Central memory CD8-positive, alpha-beta T cell (primary cell): ENCODE measurements around the gene IFI27L2.

ENCODE experiments used
- ATAC-seq: fragments of 150-1000 bp; cut with Tn5 transposase; replicated peaks from 2 replicates; pipeline ENCODE4 v1.10.0; 2022; ENCODE audit warnings: mild to moderate bottlenecking, moderate FRiP score, moderate number of reproducible peaks; ENCODE audit not compliant: poor library complexity, severe bottlenecking; ENCODE audit errors: extremely low read depth
- DNase-seq, 2 donors: peaks; one replicate each; pipeline ENCODE4 v3.0.0; 2021; ENCODE audit warnings: low spot score in 2 of 2
- H3K27ac Mint-ChIP-seq: one replicate; pipeline ENCODE4 v1.8.0; 2022; ENCODE audit warnings: low read depth, mild to moderate bottlenecking, moderate library complexity, mixed read lengths
- H3K27me3 Mint-ChIP-seq: one replicate; pipeline ENCODE4 v1.8.0; 2022; ENCODE audit warnings: mixed read lengths
- H3K36me3 Mint-ChIP-seq: one replicate; pipeline ENCODE4 v1.8.0; 2022; ENCODE audit warnings: mild to moderate bottlenecking, moderate library complexity, mixed read lengths; ENCODE audit not compliant: insufficient read depth
- H3K4me1 Mint-ChIP-seq: one replicate; pipeline ENCODE4 v1.8.0; 2022; ENCODE audit warnings: mixed read lengths
- H3K4me3 Mint-ChIP-seq: one replicate; pipeline ENCODE4 v1.8.0; 2022; ENCODE audit warnings: mild to moderate bottlenecking, moderate library complexity, mixed read lengths
- H3K9me3 Mint-ChIP-seq: one replicate; pipeline ENCODE4 v1.8.0; 2022; ENCODE audit warnings: mixed read lengths

IFI27L2 gene

DNA sequence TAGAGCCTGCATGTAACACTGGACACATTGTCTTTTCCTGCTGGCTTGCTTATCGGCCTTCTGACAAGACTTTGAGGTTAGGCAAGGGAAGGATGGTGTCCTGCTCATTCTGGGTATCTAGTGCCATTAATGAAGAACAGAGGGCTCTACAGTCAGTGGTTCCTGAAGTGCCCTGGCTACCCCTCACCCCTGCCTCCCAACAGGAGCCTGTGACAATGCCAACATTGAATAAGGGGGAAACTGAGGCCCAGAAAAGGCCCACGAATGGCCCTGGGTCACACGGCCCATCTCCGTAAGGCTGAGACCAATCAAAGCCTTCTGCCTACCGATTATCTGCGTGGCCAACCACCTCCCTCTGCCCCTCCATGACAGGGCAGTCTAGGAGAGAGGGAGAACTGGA, 2.1 kb downstream of the IFI27L2 start:
- Mint-ChIP-seq H3K27me3 (no peaks in the 10 kb centered on the region), H3K4me1 (peaks cover 21% of the 10 kb centered on the region), H3K9me3 (no peaks in the 10 kb centered on the region), H3K36me3 (peaks cover 4% of the 10 kb centered on the region), H3K27ac (no peak overlapping the region), H3K4me3 (peak overlapping the region; percentile 89)
- DNase-seq (no peak), ATAC-seq (no peak)

DNA sequence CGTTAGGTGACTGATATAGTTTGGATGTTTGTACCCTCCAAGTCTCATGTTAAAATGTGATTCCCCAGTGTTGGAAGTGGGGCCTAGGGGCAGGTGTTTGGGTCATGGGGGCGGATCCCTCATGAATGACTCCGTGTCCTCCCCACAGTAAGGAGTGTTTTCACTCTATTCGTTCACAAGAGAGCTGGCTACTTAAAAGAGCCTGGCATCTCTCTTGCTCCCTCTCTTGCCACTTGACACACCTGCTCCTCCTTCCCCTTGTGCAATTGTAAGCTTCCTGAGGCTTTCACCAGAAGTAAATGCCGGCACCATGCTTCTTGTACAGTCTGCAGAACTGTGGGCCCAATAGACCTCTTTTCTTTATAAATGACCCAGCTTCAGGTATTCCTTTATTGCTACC, 2.6 kb downstream of the IFI27L2 start:
- Mint-ChIP-seq H3K36me3 (peaks cover 4% of the 10 kb centered on the region), H3K4me1 (peaks cover 21% of the 10 kb centered on the region), H3K4me3 (no peak overlapping the region), H3K9me3 (no peaks in the 10 kb centered on the region), H3K27ac (no peak overlapping the region), H3K27me3 (peaks cover 5% of the 10 kb centered on the region)
- DNase-seq (no peak), ATAC-seq (no peak)

DNA sequence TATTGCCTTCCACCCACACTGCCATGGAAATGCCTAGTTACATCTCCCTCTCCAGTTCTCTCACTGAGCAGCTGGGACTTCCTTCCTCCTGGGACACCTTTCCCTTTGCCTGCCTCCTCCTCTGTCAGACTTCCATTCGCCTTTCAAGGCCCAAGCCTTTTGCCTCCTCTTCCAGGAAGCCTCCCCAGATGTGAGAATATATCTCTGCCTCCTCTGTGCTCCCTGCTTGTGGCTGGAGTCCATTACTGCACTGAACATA, 3.1 kb downstream of the IFI27L2 start:
- H3K27ac Mint-ChIP-seq: no peak overlapping the region
- peaks cover 9% of the 10 kb centered on the region for H3K27me3 Mint-ChIP-seq
- DNase-seq (no peak), ATAC-seq (no peak)
- H3K36me3 Mint-ChIP-seq: peaks cover 4% of the 10 kb centered on the region
- peaks cover 21% of the 10 kb centered on the region for H3K4me1 Mint-ChIP-seq
- no peak overlapping the region for H3K4me3 Mint-ChIP-seq
- no peaks in the 10 kb centered on the region for H3K9me3 Mint-ChIP-seq

DNA sequence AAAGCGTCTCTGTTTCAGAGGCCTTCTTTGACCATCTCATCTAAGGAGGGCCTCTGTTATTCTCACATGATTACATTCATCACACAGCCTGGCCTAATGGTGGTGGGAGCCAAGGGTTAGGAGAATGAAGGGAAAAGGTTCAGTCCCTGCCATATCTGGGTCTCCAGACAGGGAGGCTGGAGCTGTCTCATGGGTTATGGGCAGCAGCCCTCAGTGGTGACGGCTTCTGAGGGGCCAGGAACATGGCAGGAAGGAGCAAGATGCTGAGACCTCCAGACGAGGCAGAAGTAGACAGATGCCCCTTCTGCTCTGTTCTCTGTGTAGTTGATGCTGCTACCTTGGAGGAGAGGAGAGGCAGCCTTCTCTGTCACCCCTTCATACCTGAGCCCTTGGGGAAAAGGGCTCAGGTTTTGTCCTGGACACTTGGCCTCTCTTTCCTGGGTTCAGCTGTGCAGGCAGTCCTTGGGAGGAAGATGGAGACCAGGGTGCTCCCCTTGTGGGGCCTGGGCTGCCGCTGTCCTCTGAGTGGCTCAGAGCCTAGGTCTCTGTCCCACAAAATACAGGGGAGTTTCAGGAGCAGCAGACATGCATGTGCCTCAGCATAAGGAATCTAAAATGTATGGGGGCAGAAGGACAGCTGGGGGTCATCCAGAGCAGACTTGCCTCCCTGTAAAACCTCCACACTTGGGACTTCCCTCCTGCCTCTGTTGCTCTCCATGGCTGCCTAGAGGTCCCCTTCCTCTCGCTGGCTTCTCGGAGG, 3.6 kb downstream of the IFI27L2 start:
- no peak for DNase-seq

DNA sequence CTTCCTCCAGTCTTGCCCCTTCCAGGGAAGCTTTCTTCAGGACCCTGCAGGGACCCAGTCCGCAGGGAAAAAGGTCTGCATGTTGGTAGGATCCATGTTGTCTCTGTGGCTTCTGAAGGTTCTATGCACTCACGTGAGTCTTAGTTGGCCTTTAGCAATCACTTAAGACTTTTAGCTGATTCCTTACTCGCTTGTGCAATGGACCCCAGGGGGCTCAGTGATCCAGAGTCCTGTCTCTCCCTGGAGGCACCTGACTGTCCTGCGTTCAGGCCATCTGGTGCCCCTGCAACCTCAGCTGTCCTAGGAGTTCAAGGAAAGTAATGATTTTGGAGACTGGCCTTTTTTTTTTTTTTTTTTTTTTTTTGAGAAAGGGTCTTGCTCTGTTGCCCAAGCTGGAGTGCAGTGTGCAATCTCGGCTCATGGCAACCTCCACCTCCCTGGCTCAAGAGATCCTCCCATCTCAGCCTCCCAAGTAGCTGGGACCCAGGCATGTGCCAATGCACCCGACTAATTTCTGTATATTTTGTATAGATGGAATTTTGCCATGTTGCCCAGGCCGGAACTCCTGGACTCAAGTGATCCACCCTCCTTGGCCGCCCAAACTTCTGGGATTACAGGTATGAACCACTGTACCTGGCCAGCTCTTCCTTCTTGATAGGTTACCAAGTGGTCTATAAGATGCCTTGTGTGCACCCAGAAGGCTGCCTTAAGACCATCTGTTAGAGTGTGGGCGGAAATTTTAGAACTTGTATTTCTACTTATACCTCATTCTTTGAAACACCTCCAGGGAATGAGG, 4.6 kb downstream of the IFI27L2 start:
- no peak overlapping the region for H3K27ac Mint-ChIP-seq
- no peak overlapping the region for H3K4me3 Mint-ChIP-seq
- DNase-seq (no peak), ATAC-seq (no peak)
- peaks cover 7% of the 10 kb centered on the region for H3K9me3 Mint-ChIP-seq
- H3K4me1 Mint-ChIP-seq: peaks cover 14% of the 10 kb centered on the region
- H3K36me3 Mint-ChIP-seq: peaks cover 6% of the 10 kb centered on the region
- H3K27me3 Mint-ChIP-seq: peaks cover 25% of the 10 kb centered on the region

More for the DNA sequence above, 3.6 kb downstream of the IFI27L2 start:
- H3K9me3 Mint-ChIP-seq: peaks cover 2% of the 10 kb centered on the region
- H3K27me3 Mint-ChIP-seq: peaks cover 14% of the 10 kb centered on the region
- no peak overlapping the region for H3K27ac Mint-ChIP-seq
- peaks cover 4% of the 10 kb centered on the region for H3K36me3 Mint-ChIP-seq
- no peak overlapping the region for H3K4me3 Mint-ChIP-seq
- H3K4me1 Mint-ChIP-seq: peaks cover 21% of the 10 kb centered on the region
- ATAC-seq: no peak

DNA sequence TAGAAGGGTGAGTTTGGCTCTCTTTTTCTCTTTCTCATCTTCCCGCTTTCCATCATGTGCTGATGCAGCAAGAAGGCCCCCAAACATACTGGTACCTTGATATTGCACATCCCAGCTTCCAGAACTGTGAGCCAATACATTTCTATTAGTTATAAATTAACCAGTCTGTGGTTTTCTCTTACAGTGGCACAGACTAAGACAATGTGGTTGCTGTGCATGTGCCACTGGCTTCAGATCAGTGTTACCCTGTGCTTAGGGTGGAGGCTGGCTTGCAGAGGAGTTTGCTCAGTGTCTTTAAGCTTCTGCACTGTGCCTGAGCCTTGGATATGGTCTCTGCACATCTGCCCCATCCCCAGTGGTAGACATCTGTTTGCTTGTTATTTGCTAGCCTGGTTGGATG, 5.5 kb downstream of the IFI27L2 start:
- no peak for ATAC-seq
- H3K4me3 Mint-ChIP-seq: no peak overlapping the region
- H3K27me3 Mint-ChIP-seq: peaks cover 32% of the 10 kb centered on the region
- H3K4me1 Mint-ChIP-seq: peaks cover 6% of the 10 kb centered on the region
- DNase-seq: no peak
- peaks cover 7% of the 10 kb centered on the region for H3K9me3 Mint-ChIP-seq
- no peak overlapping the region for H3K27ac Mint-ChIP-seq
- peaks cover 3% of the 10 kb centered on the region for H3K36me3 Mint-ChIP-seq

DNA sequence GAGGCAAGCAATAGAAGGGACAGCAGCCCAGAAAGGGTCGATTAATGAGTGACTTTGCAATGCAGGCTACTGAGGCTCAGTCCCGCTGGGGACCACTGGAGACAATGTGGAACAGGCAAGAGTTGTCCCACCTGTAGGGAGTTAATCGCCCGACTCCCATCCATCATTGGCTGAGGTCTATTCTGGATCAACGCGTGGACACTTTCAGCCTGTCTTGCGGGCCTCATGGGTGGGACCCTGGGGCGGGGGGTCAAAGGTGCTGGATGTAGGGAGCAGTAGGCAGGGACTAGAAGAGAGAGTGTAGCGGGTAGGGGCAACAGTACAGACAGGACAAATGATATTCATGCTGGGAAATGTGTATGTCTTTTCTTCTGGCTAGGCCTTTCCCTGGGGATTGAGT, 6.1 kb downstream of the IFI27L2 start:
- Mint-ChIP-seq H3K9me3 (peaks cover 7% of the 10 kb centered on the region), H3K27ac (no peak overlapping the region), H3K4me1 (no peaks in the 10 kb centered on the region), H3K27me3 (peaks cover 33% of the 10 kb centered on the region), H3K36me3 (peaks cover 2% of the 10 kb centered on the region), H3K4me3 (no peak overlapping the region)
- no peak for ATAC-seq
- DNase-seq: no peak

DNA sequence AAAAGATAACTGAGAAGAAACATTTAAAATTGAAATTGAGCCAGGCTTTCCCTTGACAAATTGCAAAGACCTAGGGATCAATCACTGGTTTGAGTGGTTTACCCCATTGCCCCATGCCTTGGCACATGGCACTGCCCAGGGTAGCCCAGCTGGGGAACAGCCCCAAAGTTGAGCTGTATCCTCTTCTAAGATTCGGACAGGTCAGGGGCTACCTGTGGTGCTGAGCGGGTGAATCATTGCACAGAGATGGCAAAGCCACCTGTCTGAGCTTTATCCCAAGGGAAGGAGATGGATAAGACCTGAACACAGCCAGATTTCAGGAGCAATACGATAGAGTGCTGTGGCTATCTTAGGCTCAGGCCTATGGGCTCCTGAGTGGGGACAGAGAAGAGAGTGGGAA, 7.0 kb downstream of the IFI27L2 start:
- no peak for DNase-seq
- H3K9me3 Mint-ChIP-seq: peaks cover 7% of the 10 kb centered on the region
- no peak overlapping the region for H3K27ac Mint-ChIP-seq
- peaks cover 2% of the 10 kb centered on the region for H3K36me3 Mint-ChIP-seq
- peaks cover 42% of the 10 kb centered on the region for H3K27me3 Mint-ChIP-seq
- ATAC-seq: no peak
- H3K4me1 Mint-ChIP-seq: no peaks in the 10 kb centered on the region
- no peak overlapping the region for H3K4me3 Mint-ChIP-seq

DNA sequence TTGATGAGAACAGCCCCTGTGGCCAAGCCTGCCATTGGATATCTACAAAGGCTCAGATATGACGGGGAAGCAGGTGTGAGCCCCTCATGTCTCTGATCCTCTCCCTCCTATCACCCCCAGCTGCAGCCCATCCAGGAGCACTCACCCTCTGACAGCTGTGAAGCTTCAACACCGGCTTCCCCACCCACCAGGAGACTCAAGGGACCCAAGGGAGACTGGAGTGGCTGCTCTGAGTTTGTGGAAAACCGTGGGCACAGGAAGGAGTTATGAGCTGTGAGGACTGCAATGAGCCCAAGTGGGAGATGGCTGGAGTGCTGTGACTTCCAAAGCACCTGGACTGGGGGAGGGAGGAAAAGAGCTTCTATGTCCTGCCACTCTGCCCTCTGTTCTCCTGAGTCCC, 7.9 kb downstream of the IFI27L2 start:
- DNase-seq (no peak), ATAC-seq (no peak)
- H3K4me1 Mint-ChIP-seq: no peaks in the 10 kb centered on the region
- H3K27ac Mint-ChIP-seq: no peak overlapping the region
- H3K27me3 Mint-ChIP-seq: peaks cover 51% of the 10 kb centered on the region
- H3K9me3 Mint-ChIP-seq: peaks cover 7% of the 10 kb centered on the region
- peaks cover 2% of the 10 kb centered on the region for H3K36me3 Mint-ChIP-seq
- no peak overlapping the region for H3K4me3 Mint-ChIP-seq

DNA sequence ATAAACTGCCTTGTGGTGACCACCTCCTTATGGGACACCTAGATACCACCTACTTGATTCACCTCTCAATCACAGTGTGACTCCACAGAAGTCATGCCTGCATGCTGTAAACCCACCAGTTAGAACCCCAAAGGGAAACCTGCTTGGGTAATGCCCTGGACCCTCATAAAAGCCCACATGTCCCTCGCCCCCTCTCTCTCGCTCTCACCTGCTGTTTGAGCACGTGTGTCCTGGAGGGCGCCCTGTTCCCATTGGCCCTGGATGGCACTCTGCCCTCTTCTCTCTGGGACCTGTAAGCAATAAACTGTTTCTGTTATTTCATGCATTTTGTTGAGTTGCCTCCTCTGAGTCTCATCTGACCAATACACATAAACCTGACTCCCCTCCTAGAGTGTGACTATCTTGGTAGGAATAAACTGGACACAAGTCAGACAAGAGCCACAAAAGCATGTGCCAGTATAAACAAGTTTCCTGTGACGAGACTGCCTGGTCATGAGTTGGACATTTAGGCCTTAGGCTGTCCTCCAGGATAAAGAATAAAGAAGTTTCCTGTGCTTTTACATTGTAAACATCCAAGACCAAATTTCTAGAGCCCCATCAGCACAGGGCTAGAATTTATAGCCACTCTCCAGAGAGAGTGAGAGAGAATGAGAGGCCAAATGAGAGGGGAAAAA, 8.6 kb downstream of the IFI27L2 start:
- peaks cover 7% of the 10 kb centered on the region for H3K9me3 Mint-ChIP-seq
- H3K36me3 Mint-ChIP-seq: peaks cover 2% of the 10 kb centered on the region
- no peak overlapping the region for H3K4me3 Mint-ChIP-seq
- H3K27me3 Mint-ChIP-seq: peaks cover 58% of the 10 kb centered on the region
- H3K4me1 Mint-ChIP-seq: no peaks in the 10 kb centered on the region
- no peak overlapping the region for H3K27ac Mint-ChIP-seq
- DNase-seq (no peak), ATAC-seq (no peak)

DNA sequence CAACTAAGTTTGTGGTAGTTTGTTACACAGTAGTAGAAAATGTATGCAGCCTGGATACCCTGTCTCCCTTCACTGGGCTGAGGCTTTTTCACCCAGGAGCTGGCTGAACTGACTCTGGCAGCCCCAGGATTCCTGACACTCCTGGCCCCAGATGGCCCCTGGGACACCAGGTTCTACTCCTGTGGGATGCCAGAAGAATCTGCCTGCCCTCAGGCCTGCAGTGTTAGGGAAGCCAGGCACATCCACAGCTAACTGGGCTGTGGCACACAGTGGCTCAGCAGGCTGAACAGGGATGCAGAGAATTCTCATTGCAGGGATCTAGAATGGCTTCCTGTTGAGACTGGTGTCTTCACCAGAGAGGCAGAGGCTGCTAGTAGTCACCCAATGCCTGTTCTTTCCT, 10.3 kb downstream of the IFI27L2 start:
- DNase-seq (no peak), ATAC-seq (no peak)
- H3K27ac Mint-ChIP-seq: no peak overlapping the region
- no peaks in the 10 kb centered on the region for H3K4me1 Mint-ChIP-seq
- no peak overlapping the region for H3K4me3 Mint-ChIP-seq
- peaks cover 7% of the 10 kb centered on the region for H3K9me3 Mint-ChIP-seq
- peaks cover 5% of the 10 kb centered on the region for H3K36me3 Mint-ChIP-seq
- peaks cover 75% of the 10 kb centered on the region for H3K27me3 Mint-ChIP-seq

DNA sequence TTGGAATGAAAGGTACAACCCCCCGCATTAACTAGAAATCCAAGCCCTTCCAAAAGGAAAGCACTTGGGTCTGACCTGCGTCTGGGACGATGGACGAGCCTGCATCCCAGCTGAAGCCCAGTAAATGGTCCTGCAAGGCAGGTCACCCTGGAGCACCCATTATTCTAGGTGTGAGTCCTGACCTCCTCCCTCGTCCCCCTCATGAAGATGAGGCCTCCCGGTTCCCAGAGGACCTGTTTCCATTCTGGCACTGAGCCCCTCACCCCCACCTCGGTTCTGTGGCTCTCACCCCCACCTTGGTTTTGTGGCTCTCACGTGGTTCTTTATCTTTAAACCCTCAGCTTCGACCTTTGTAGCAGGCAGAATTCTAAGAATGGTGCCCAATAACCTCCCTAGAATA, 11.5 kb downstream of the IFI27L2 start:
- peaks cover 7% of the 10 kb centered on the region for H3K36me3 Mint-ChIP-seq
- DNase-seq: no peak
- no peak overlapping the region for H3K27ac Mint-ChIP-seq
- no peak for ATAC-seq
- peaks cover 7% of the 10 kb centered on the region for H3K9me3 Mint-ChIP-seq
- no peak overlapping the region for H3K4me3 Mint-ChIP-seq
- H3K27me3 Mint-ChIP-seq: peaks cover 87% of the 10 kb centered on the region
- H3K4me1 Mint-ChIP-seq: no peaks in the 10 kb centered on the region

DNA sequence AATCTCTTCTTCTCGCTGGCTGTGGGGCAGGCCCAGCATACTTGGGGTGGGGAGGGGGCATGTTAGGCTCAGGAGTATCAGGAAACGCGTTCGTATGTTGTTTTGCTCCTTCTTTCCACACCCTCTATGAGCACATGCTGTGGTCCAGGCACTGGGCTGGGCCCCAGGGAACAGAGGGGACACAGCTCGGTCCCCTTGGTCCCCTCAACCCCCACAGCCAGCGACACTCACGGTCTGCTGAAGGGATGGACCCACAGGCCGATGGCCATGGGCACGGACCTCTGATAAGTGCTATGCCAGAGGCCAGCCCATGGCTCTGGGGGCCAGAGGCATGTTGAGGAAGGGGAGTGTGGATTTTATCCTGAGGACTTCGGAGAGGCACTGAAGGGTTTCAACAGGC, 12.7 kb downstream of the IFI27L2 start:
- no peak overlapping the region for H3K27ac Mint-ChIP-seq
- H3K36me3 Mint-ChIP-seq: peaks cover 7% of the 10 kb centered on the region
- no peak for ATAC-seq
- H3K4me1 Mint-ChIP-seq: no peaks in the 10 kb centered on the region
- peaks cover 7% of the 10 kb centered on the region for H3K9me3 Mint-ChIP-seq
- DNase-seq: no peak
- H3K27me3 Mint-ChIP-seq: peaks cover 93% of the 10 kb centered on the region
- no peak overlapping the region for H3K4me3 Mint-ChIP-seq
